ENCODE data around the gene VPS54. TPM values are rescaled to one million over a fixed set of nuclear protein-coding genes. Genes with fewer than 3 reads are reported as not detected.

The VPS54 gene
- total and polyA plus RNA-seq, 9 of the 15 experiments (the other 6 are each of a cell fraction or from before 2014, with no cell fraction given): 4.9 to 23.2 (median 13.2) TPM

DNA sequence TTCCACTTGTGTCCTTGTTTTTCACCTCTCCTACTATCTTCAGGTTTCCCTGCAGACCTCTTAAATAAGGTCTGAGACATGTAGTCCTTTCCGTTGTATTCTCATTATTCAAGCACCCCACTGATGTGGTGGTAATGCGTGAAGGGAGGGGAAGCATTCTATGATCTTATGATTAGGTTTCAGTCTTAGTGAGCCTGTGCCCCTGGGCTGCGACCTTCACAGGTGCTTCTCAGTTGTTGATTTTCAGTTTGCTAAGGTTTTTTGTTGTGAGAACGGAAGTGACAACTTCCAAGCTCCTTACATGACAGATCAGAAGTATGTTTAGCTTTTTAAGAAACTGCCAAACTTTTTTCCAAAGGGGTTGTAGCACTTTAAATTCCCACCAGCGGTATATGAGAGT is 41.3 kb downstream of the VPS54 start:
- no peak overlapping the region for H3K4me2 ChIP-seq (ENCODE audit: insufficient read depth, low read length)
- BruUV-seq (replicated peaks): no TSS peak
- intact Hi-C loops (cut with micrococcal nuclease): no loop called here
- no peaks in the 10 kb centered on the region for H3K9me1 ChIP-seq (ENCODE audit: control insufficient read depth, insufficient read depth, low read length)
- no peak overlapping the region for H3K9ac ChIP-seq (ENCODE audit: insufficient read depth in 1 of 2, low read depth in 2 of 2, low read length in 2 of 2)
- ChIA-PET POLR2A (no interaction called here), CTCF (ENCODE audit: low intra/inter-chr PET ratio) (no interaction called here)
- H2AFZ ChIP-seq (ENCODE audit: low read depth, low read length): no peak overlapping the region
- H3K79me2 ChIP-seq (ENCODE audit: control insufficient read depth, insufficient read depth, low read length): no peaks in the 10 kb centered on the region
- H3K27me3 ChIP-seq (ENCODE audit: control insufficient read depth in 2 of 2, insufficient read depth in 2 of 2, low read length in 2 of 2): no peaks in the 10 kb centered on the region
- no peaks in the 10 kb centered on the region for H3K9me3 ChIP-seq (replicated peaks; ENCODE audit: control insufficient read depth, insufficient read depth, low read depth, low read length)
- WGBS (ENCODE audit: insufficient coverage, low coverage, missing lambda C conversion rate): 92% methylated on average over 5 of the region's 5 CpGs
- DNase-seq (ENCODE audit: extremely low read depth in 1 of 4, low spot score in 3 of 4): no peak
- H4K20me1 ChIP-seq (replicated peaks; ENCODE audit: control insufficient read depth, insufficient read depth, low read length): no peaks in the 10 kb centered on the region
- no peak for ATAC-seq
- H3K4me3 ChIP-seq: no peak overlapping the region
- in situ Hi-C loops (cut with MboI): no loop called here
- peaks cover 32% of the 10 kb centered on the region; the same call in 2 of the 3 replicates for H3K36me3 ChIP-seq (ENCODE audit: control insufficient read depth, insufficient read depth, low read length)
- H3K27ac ChIP-seq (ENCODE audit: extremely low read depth, low read depth, low read length): no peak overlapping the region
- no peaks in the 10 kb centered on the region; a peak in 1 of 5 replicates for H3K4me1 ChIP-seq (replicated peaks in 1 of 2; ENCODE audit: control insufficient read depth in 2 of 2, insufficient read depth in 2 of 2, low read length in 2 of 2)
- no peak for TF ChIP-seq NONO (IDR thresholded peaks at IDR 0.05; ENCODE audit: low read depth in 2 of 2, low read length in 1 of 2)
- TF ChIP-seq PHTF2 (CRISPR knock-in tag; IDR thresholded peaks at IDR 0.05): no peak
- TF ChIP-seq RBM22 (IDR thresholded peaks at IDR 0.05; ENCODE audit: low read depth, low read length, poor library complexity, severe bottlenecking): no peak
- TF ChIP-seq NCOR1 (IDR thresholded peaks at IDR 0.05): no peak
- TF ChIP-seq ZNF232 (CRISPR knock-in tag; IDR thresholded peaks at IDR 0.05): no peak
- TF ChIP-seq ZNF436 (CRISPR knock-in tag; IDR thresholded peaks at IDR 0.05): no peak
- TF ChIP-seq RBM15 (IDR thresholded peaks at IDR 0.05; ENCODE audit: insufficient read depth, low read length): no peak
- TF ChIP-seq FOXJ2 (tag; IDR thresholded peaks at IDR 0.05): no peak
- no peak for TF ChIP-seq RERE (CRISPR knock-in tag; IDR thresholded peaks at IDR 0.05; ENCODE audit: borderline replicate concordance)
- no peak for TF ChIP-seq ZNF696 (CRISPR knock-in tag; conservative IDR thresholded peaks at IDR 0.05)
- TF ChIP-seq FOXK2 (conservative IDR thresholded peaks at IDR 0.05 in 1 of 2, IDR thresholded peaks at IDR 0.05 in 1 of 2; ENCODE audit: low read depth in 2 of 2): no peak
- peak; percentile 59 for FAIRE-seq

Data from K562 (cell line).